Hepatocyte (in vitro differentiated cells): ENCODE data around the gene PRSS21.

ENCODE experiments used
- CTCF ChIP-seq: fragments of 200-600 bp; sonication (generic); IDR thresholded peaks from 2 replicates; pipeline ENCODE4 v1.5.1; 2016; ENCODE audit warnings: antibody characterized with exemption, mild to moderate bottlenecking; ENCODE audit not compliant: poor library complexity
- EZH2 ChIP-seq: fragments of 200-600 bp; sonication (generic); IDR thresholded peaks from 2 replicates; pipeline ENCODE4 v1.6.1; 2016; ENCODE audit warnings: antibody characterized with exemption, mild to moderate bottlenecking, borderline replicate concordance
- EZH2phosphoT487 ChIP-seq: fragments of 200-600 bp; sonication (generic); IDR thresholded peaks from one replicate; pipeline ENCODE4 v1.6.1; 2018; ENCODE audit warnings: antibody characterized with exemption, mild to moderate bottlenecking, low read depth, moderate library complexity; ENCODE audit not compliant: unreplicated experiment, severe bottlenecking

- TF ChIP-seq CTCF (no peak), EZH2 (no peak), EZH2phosphoT487 (no peak)
Observed at GRCh38 chr16:2787406-2787805, 29.6 kb upstream of the PRSS21 start, which contains the start of gene PRSS33.
